ENCODE measurements around the gene PPM1L.

- TF ChIP-seq, protein P1, sequence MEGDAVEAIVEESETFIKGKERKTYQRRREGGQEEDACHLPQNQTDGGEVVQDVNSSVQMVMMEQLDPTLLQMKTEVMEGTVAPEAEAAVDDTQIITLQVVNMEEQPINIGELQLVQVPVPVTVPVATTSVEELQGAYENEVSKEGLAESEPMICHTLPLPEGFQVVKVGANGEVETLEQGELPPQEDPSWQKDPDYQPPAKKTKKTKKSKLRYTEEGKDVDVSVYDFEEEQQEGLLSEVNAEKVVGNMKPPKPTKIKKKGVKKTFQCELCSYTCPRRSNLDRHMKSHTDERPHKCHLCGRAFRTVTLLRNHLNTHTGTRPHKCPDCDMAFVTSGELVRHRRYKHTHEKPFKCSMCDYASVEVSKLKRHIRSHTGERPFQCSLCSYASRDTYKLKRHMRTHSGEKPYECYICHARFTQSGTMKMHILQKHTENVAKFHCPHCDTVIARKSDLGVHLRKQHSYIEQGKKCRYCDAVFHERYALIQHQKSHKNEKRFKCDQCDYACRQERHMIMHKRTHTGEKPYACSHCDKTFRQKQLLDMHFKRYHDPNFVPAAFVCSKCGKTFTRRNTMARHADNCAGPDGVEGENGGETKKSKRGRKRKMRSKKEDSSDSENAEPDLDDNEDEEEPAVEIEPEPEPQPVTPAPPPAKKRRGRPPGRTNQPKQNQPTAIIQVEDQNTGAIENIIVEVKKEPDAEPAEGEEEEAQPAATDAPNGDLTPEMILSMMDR (IDR thresholded peaks at IDR 0.05; ENCODE audit: low read depth, low read length, poor library complexity, severe bottlenecking), result no peak
- TF ChIP-seq EZH2phosphoT487 (IDR thresholded peaks at IDR 0.05; ENCODE audit: borderline replicate concordance, low read length), result no peak
Observed at GRCh38 chr3:160781863-160782262, 25.8 kb downstream of the PPM1L start.
